Loucy (cell line): ENCODE data around the gene FXYD3.

ENCODE experiments used
- H2AFZ ChIP-seq: fragments of 200-600 bp; sonication (generic); 2 replicates; pipeline ENCODE4 v1.6.0; 2016; ENCODE audit warnings: antibody characterized with exemption, mild to moderate bottlenecking, low read length, moderate library complexity
- H3F3A ChIP-seq: fragments of 200-600 bp; 2 replicates; pipeline ENCODE4 v1.6.0; 2016; ENCODE audit warnings: antibody characterized with exemption, low read depth, mild to moderate bottlenecking
- H3K27me3 ChIP-seq: fragments of 200-600 bp; sonication (generic); 2 replicates; pipeline ENCODE4 v1.6.1; 2014; ENCODE audit warnings: low read length, mild to moderate bottlenecking; ENCODE audit not compliant: insufficient read depth, poor library complexity, severe bottlenecking
- H3K36me3 ChIP-seq: fragments of 200-600 bp; sonication (generic); 2 replicates; pipeline ENCODE4 v1.6.1; 2016; ENCODE audit warnings: low read length; ENCODE audit not compliant: insufficient read depth
- H3K4me1 ChIP-seq: fragments of 200-600 bp; sonication (generic); 2 replicates; pipeline ENCODE4 v1.5.1; 2014; ENCODE audit warnings: low read length, mild to moderate bottlenecking; ENCODE audit not compliant: insufficient read depth, poor library complexity, severe bottlenecking
- H3K4me2 ChIP-seq: fragments of 200-600 bp; sonication (generic); 2 replicates; pipeline ENCODE4 v1.6.0; 2014; ENCODE audit warnings: antibody characterized with exemption, low read length, low read depth, mild to moderate bottlenecking; ENCODE audit not compliant: poor library complexity, severe bottlenecking
- H3K4me3 ChIP-seq: fragments of 200-600 bp; sonication (generic); 2 replicates; pipeline ENCODE4 v1.5.1; 2014; ENCODE audit warnings: low read length, mild to moderate bottlenecking, mixed read lengths; ENCODE audit not compliant: poor library complexity, severe bottlenecking
- H3K79me2 ChIP-seq: fragments of 200-600 bp; sonication (generic); 2 replicates; pipeline ENCODE4 v1.6.1; 2014; ENCODE audit warnings: low read length; ENCODE audit not compliant: insufficient read depth
- H3K9ac ChIP-seq: fragments of 200-600 bp; sonication (generic); 2 replicates; pipeline ENCODE4 v1.6.0; 2014; ENCODE audit warnings: mild to moderate bottlenecking, low read depth, low read length, moderate library complexity; ENCODE audit not compliant: poor library complexity, severe bottlenecking
- H3K9me2 ChIP-seq: fragments of 200-600 bp; sonication (generic); replicated peaks from 2 replicates; pipeline ENCODE4 v1.6.1; 2016; ENCODE audit warnings: low read depth, low read length, mixed read lengths
- H3K9me3 ChIP-seq: fragments of 200-600 bp; sonication (generic); 2 replicates; pipeline ENCODE4 v1.6.1; 2014; ENCODE audit warnings: mild to moderate bottlenecking, antibody characterized with exemption, low read length, low read depth; ENCODE audit not compliant: insufficient read depth
- H4K20me1 ChIP-seq: fragments of 200-600 bp; sonication (generic); 2 replicates; pipeline ENCODE4 v1.6.0; 2014; ENCODE audit warnings: antibody characterized with exemption, low read length, mild to moderate bottlenecking; ENCODE audit not compliant: insufficient read depth, poor library complexity, severe bottlenecking
- EZH2phosphoT487 ChIP-seq: fragments of 200-600 bp; IDR thresholded peaks from 2 replicates; pipeline ENCODE4 v1.6.1; 2018; ENCODE audit warnings: antibody characterized with exemption, mild to moderate bottlenecking, moderate library complexity, borderline replicate concordance
- TF ChIP-seq, protein P1 (sequence below): fragments of 200-600 bp; sonication (generic); conservative IDR thresholded peaks from 2 replicates; pipeline ENCODE4 v1.5.1; 2014; ENCODE audit warnings: mild to moderate bottlenecking, antibody characterized with exemption, low read length

Gene FXYD3

DNA sequence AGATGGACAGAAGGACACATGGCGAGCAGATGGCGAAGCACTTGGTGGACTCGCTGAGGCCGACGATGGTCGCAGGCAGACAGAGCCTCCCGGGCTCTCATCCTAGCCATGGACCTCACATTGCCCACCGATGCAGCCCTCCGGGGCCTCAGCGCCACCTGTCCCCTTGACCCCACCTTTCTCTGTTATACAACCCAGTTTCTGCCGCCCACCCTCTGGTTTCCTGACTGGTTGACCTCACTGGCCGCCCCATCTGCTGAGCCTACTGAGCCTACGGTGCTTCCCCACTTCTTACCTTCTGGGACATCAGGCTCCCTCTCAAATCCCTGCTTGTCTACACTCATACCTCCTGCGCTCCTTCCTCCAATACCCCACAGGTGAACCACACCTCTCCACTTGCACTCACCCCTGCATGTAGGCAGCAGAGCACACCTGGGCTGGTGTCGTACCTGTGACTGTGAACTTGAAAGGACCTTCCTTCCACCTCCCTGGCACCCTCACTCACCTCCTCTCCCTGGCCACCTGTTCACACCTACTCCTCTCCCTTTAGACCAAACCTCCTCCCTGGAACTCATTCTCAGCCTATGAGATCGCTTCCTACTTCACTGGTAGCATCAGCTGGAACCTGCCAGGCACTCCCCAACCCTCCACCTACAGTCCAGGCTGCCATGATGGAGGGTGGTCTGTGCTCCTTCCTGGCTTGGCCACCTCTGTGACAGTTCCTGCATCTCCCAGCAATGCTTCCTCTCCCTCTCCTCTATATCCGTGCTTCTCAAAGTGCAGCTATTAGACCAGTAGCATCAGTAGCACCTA lies 38.0 kb upstream of the FXYD3 start:
- no peak overlapping the region for H3K4me3 ChIP-seq
- H3K4me1 ChIP-seq: no peaks in the 10 kb centered on the region
- no peaks in the 10 kb centered on the region for H3K9me3 ChIP-seq
- H3F3A ChIP-seq: no peaks in the 10 kb centered on the region
- TF ChIP-seq EZH2phosphoT487: no peak
- TF ChIP-seq, protein P1, sequence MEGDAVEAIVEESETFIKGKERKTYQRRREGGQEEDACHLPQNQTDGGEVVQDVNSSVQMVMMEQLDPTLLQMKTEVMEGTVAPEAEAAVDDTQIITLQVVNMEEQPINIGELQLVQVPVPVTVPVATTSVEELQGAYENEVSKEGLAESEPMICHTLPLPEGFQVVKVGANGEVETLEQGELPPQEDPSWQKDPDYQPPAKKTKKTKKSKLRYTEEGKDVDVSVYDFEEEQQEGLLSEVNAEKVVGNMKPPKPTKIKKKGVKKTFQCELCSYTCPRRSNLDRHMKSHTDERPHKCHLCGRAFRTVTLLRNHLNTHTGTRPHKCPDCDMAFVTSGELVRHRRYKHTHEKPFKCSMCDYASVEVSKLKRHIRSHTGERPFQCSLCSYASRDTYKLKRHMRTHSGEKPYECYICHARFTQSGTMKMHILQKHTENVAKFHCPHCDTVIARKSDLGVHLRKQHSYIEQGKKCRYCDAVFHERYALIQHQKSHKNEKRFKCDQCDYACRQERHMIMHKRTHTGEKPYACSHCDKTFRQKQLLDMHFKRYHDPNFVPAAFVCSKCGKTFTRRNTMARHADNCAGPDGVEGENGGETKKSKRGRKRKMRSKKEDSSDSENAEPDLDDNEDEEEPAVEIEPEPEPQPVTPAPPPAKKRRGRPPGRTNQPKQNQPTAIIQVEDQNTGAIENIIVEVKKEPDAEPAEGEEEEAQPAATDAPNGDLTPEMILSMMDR: no peak
- H3K4me2 ChIP-seq: no peak overlapping the region
- H3K79me2 ChIP-seq: no peaks in the 10 kb centered on the region
- no peaks in the 10 kb centered on the region for H3K36me3 ChIP-seq
- H4K20me1 ChIP-seq: no peaks in the 10 kb centered on the region
- H3K9me2 ChIP-seq: no peaks in the 10 kb centered on the region
- no peaks in the 10 kb centered on the region for H3K27me3 ChIP-seq
- H3K9ac ChIP-seq: no peak overlapping the region
- H2AFZ ChIP-seq: no peak overlapping the region

DNA sequence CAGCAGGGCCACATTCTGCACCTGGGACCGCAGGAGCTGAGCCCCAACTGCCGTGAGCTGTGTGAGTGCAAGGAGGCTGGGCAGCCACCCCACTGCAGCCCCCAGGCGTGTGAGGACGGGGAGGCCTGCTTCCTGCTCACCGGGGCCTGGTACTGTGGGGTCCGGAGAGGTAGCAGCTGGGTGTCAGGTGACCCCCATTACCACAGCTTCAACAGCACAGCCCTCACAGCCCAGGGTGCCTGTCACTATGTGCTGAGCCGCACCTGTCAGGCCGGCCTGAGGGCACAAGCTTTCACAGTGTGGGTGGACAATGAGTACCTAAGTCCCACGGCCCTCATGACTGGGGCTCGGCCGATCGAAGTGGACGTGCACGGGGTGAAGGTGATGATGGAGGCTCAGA lies 35.8 kb upstream of the FXYD3 start:
- no peaks in the 10 kb centered on the region for H3K4me1 ChIP-seq
- H2AFZ ChIP-seq: no peak overlapping the region
- no peaks in the 10 kb centered on the region for H3K9me3 ChIP-seq
- no peak overlapping the region for H3K4me3 ChIP-seq
- no peak overlapping the region for H3K4me2 ChIP-seq
- no peaks in the 10 kb centered on the region for H3K9me2 ChIP-seq
- H3F3A ChIP-seq: no peaks in the 10 kb centered on the region
- no peaks in the 10 kb centered on the region for H3K27me3 ChIP-seq
- no peak for TF ChIP-seq EZH2phosphoT487
- TF ChIP-seq, protein P1: no peak
- no peaks in the 10 kb centered on the region for H3K79me2 ChIP-seq
- H4K20me1 ChIP-seq: no peaks in the 10 kb centered on the region
- no peak overlapping the region for H3K9ac ChIP-seq
- H3K36me3 ChIP-seq: no peaks in the 10 kb centered on the region

GRCh38 chr19:35080613-35081170 lies 34.9 kb upstream of the FXYD3 start:
- Histone ChIP-seq H2AFZ (no peak overlapping the region), H3F3A (no peaks in the 10 kb centered on the region), H3K79me2 (no peaks in the 10 kb centered on the region), H3K36me3 (no peaks in the 10 kb centered on the region), H3K9ac (no peak overlapping the region), H3K27me3 (no peaks in the 10 kb centered on the region), H3K9me3 (no peaks in the 10 kb centered on the region), H3K4me3 (no peak overlapping the region), H3K4me2 (no peak overlapping the region), H4K20me1 (no peaks in the 10 kb centered on the region), H3K4me1 (no peaks in the 10 kb centered on the region), H3K9me2 (no peaks in the 10 kb centered on the region)
- TF ChIP-seq, protein P1: no peak
- no peak for TF ChIP-seq EZH2phosphoT487
